ENCODE data around the gene LSM14B. TPM values are rescaled to one million over a fixed set of nuclear protein-coding genes. Genes with fewer than 3 reads are reported as not detected.

Gene LSM14B
- polyA plus RNA-seq, 5 donors, result 52.4 to 64.1 (median 58.2) TPM

DNA sequence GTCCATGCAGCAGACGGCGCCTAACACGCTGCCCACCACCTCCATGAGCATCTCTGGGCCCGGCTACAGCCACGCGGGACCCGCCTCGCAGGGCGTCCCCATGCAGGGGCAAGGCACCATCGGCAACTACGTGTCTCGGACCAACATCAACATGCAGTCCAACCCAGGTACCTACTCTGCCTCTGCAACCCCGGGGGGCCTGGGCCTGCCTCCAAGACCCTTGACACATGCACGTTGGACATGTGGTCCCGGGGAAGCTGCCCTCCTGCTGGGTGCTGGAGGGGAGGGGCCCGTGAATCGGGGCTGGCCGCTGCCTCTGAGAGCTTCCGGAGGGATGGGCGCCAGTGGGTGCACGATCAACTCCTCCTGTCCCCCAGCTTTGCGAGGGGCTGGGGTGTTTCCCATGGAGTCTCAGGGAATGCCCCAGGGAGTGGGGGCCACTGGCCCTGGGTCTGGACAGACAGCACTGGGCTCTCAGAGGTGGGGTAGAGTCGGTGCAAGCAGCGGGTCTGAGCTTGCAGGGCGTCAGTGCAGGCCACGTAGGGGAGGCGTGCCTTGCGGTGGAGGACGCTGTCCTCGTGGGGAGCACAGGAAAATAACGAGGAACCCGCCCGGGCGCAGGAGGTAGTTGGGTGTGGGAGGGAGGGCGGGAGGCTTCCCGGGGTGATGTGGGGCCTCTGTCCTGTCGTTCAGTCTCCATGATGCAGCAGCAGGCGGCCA lies 40.6 kb downstream of the LSM14B start:
- no peak for DNase-seq

DNA sequence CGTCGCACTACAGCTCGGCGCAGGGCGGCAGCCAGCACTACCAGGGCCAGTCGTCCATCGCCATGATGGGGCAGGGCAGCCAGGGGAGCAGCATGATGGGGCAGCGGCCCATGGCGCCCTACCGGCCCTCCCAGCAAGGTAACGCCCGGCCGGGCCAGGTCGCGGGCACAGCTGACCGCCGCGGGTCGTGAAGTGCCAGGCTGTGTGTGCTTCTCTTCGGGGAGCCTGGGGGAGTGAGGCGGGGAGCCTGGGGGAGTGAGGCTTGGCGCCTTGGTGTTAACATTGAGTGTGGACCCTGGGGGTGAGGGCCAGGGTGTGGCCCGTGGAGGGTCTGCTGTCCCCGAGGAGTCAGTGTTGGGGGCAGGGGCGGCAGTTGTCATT lies 41.2 kb downstream of the LSM14B start:
- DNase-seq, result no peak

DNA sequence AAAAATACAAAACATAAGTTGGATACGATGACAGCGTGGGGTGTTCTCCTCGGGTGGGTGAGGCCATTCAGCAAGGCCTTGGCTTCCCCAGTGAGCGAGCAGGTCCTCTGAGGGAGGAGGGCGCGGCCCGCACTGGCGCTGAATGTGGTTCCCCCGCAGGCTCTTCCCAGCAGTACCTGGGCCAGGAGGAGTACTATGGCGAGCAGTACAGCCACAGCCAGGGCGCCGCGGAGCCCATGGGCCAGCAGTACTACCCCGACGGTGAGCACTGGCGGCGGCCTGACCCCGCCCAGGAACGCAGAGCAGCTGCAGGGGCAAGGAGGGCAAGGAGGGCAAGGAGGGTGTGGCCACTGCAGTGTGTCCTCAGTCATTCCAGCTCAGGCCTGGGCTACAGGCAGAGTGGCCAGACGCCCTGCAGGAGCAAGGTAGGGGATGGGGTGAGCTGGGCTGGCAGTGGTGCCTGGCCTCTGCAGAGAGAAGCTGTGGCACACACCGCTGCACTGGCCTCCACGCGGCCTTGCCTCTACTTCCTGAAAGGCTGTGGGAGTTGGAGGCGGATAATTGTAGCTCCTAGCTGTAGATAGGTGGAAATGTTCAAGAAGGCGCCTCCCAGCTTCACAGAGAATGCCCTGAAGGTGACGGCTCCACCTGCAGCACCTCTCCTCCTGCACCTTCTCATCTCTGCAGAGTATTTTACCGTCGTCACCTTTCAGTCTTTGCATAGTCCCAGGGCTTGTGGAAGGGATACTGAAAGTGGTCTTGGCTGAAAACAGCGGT lies 41.9 kb downstream of the LSM14B start:
- no peak for DNase-seq

DNA sequence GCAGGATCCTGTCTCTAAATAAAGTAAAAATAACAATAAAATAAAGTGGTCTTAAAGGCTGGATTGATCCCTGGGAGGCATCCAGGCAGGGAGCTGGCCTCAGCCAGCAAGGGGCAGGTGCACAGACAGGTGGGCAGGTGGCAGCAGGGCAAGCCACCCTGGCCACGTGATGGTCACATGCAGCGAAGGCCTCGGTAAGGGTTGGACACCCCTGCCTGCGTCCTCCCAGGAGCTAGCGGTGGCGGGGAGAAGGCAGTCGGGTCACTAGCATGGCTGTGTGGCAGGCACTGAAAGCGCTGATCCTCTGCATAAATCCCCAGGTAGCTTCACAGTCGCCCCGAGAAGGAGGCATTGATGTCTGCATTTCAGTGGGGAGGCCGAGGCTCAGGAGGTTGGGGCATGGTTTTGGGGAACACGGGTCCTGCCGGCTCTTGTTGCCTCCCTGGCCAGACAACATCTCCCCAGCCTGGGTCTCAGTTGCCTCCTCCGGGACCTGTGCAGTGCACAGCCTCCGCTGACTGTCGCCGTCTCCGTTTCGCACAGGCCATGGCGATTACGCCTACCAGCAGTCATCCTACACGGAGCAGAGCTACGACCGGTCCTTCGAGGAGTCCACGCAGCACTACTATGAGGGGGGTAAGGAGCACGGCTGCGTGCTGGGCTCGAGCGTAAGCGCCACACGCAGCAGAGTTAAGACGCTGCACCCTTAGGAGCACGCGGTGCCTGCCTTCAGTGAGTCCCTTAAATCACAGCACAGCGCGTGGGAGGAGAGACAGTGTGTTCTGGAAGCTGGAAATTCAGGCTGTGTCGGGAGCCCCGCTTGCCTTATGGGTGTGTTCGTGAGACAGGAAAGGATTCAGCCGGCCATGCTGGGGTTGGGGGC lies 42.8 kb downstream of the LSM14B start:
- no peak for DNase-seq

DNA sequence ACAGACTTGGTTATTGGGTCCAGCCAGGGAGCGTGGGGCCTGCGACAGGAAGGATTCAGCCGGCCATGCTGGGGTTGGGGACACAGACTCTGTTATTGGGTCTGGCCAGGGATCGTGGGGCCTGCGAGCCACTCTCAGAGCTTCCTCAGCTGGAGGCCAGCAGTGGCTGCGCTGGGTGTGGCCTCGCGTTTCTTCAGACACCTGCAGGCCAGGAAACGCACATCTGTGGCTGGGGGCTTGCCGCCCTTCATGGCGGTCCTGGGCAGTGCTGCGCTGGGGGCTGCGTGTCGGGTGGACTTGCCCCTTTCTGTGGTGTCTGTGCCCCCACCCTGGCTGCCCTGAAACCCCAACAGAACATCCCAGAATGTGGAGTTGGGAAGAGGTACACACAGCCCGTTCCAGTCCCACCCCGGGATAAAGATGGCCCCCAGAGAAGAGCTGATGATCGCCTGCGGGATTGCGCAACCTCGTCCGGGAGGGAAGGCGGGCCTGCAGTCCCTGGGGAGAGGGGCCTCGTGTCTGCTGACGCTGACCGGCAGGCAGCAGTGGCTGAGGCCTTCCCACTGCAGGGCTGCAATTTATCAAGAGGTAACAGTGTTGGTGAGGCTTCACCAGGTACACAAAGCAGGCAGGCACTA lies 43.6 kb downstream of the LSM14B start:
- no peak for DNase-seq

DNA sequence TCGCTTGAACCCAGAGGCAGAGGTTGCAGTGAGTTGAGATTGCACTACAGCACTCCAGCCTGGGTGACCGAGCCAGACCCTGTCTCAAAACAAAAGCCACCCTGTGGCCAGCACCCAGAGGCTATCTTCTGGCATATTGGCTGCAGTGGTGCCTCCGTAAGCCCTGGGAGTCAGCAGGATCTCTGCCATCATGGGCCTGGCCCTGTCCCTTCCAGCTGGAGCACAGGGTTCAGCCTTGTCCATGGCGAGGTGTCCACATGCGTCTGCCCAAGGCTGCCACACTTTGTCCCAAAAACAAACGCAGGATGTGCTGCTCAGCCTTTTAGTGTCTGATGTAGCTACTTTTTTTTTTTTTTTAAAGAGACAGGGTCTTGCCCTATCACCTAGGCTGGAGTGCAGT lies 45.2 kb downstream of the LSM14B start:
- DNase-seq, result no peak

DNA sequence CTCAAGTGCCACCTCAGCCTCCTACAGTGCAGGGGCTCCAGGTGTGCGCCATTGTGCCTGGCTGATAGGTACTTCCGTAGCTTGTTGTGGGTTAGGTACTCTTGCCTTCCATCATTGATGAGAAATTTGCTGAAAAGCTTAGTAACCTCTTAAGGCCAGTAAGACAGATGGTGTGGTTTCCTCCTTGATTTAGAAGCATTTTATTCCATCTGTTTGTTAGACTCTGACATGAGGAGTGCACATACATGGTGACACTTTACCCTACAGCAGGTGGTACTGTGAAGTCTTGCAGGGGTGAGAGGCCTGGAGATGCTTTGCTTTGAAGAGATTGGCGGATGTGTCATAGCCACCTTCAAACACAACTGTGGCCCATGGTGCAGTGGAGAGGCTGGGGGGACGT lies 45.8 kb downstream of the LSM14B start:
- no peak for DNase-seq

DNA sequence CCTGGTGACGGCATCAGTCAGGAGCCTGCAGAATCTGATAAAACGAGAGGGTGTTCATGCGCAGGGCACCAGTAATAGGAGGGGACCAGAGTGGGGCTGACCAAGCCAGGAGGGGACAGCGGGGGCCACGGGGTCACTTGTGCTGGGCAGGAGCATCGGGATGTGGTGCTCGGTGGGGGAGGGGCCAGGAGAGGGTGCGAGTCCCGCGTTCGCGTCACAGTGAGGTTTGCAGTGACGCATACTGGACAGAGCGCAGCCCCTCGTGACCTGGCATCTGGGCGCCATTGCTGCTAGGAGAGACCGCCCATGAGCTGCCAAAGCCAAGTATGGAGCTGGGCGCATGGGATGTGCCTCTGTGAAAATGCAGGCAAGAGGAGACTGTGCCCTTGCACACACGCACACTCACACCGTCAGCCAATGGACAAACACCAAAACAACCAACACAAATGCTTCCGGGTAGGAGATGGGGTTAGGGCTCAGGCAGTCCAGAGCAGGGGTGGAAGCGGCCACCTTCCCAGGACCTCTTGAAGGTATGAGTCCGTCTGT lies 46.7 kb downstream of the LSM14B start:
- no peak for DNase-seq

DNA sequence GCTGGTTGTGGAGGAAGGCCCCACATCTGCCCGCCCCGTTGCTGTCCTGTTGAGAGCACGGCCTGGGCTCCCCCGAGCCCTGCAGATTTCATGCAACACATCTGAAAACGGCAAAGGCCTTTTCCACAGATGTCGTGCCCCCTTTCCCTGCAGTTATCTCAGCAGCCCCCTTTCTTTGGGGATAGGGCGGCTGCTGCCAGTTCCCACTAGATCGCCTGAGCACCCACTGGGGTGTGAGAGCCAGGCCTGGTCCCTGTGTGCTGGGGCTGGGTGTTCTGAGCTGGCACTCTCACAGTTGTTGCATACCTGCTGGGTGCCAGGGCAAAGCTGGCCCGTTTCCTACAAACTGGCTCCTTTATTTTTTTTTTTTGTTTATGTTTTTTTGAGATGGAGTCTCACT lies 48.3 kb downstream of the LSM14B start:
- no peak for DNase-seq

DNA sequence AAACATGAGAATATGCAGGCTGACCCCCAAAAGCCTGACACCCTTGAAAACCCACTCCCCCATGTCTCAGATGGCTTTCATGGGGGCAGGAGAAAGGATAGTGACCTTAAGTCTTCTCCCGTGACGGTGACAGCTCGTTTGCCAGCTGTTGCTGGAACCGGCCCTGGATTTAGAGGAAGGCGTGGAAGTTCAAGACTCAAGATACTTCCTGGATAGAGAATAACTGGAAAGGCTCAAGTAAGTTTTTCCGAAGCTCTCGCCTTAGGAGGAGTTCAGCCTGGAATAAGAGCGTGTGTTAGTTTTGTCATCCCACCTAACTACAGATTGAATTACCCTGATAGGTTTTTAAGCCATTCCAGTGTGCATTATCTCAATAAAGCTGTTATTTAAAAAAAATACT lies 49.0 kb downstream of the LSM14B start:
- no peak for DNase-seq

DNA sequence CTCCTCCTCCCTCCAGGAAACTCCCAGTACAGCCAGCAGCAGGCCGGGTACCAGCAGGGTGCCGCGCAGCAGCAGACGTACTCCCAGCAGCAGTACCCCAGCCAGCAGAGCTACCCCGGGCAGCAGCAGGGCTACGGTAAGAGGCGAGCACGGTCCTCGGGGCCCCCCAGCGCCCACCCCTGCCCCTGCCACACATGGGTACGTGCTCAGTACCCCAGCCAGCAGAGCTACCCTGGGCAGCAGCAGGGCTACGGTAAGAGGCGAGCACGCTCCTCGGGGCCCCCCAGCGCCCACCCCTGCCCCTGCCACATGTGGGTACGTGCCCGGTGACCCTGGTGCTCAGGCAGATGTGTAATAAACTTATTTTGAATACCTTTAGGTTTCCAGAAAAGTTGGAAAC lies 50.4 kb downstream of the LSM14B start:
- DNase-seq, result no peak

DNA sequence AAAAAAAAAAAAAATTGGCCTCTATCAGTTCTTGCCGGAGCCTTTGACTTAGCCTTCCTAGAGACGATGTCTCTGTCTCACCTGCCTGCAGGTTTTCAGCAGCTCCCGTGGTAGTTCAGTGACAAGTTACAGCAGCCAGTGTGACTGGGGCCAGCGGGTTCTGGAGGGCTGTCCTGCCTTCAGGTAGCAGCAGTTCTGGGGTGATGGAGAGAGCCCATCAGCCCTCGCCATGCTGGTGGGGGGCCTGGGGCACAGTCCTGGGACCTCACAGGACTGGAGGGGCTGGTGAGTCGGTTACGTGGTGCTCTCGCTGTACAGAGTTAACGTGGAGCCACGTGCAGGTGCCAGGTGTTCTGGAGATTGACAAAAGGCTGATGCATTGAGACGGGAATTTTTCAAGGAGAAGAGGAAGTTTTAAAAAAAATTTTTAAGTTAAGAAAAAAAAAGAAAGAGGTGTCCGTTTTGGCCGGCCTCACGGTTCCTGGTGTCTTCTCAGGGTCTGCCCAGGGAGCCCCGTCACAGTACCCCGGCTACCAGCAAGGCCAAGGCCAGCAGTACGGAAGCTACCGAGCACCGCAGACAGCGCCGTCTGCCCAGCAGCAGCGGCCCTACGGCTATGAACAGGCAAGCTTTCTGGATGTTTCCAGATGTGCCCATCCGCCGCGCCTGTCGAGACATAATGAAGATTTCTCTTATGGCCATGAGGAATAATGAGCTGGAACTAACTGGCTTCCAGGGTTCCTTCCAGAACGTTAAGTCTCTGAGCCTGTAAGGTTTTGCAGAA lies 51.9 kb downstream of the LSM14B start:
- DNase-seq, result no peak

DNA sequence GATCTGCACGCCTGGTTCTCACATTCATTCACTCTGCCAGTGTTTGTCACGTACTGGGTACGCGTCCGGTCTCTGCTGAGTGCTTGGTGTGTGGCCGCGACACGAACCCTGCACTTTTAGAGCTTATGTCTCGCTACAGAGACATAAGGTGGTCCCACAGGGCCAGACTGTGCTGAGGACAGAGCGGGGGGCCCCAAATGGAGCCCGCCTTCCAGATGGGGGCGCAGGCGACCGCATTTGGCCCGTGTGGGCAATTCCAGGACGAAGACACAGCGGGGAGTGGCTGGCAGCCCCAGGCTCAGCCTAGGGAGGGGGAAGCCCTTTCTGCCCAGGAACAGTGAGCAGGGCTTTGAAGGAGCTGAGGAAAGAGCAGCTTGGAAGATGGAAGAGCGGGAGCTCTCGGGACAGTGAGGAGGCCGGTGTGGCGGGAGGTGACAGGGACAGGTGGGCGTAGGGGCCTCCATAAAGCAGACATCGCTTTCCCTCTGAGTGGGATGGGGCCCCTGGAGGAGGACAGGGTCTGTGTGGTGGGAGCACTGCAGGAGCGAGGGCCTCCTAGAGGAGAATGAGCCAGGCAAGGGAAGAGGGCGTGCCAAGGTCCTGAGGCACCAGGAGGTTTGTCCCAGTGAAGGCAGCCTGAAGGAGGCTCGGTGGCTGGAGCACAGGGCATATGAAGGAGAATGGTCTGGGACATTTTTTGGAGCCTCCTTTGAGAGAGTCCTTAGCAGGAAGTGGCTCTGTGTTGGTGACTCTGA lies 52.8 kb downstream of the LSM14B start:
- DNase-seq, result no peak

DNA sequence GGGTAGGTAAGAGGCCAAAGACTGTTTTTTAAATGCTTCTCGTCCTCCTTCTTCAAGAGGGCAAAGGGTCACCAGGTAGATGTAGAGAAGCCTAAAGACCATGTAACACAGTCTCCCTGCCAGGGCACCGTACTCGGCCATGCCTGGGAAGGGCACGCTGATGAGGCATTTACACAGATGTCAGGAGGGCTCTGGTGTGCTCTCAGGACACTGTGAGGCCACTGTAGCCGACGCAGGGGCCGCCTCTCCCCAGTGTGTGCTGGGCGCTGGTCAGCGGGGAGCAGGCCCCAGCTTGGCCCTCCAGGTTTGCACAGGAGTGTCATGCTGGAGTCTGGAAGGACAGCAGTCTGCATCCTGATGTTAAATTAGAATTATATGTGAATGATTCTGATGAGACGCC lies 53.4 kb downstream of the LSM14B start:
- no peak for DNase-seq

DNA sequence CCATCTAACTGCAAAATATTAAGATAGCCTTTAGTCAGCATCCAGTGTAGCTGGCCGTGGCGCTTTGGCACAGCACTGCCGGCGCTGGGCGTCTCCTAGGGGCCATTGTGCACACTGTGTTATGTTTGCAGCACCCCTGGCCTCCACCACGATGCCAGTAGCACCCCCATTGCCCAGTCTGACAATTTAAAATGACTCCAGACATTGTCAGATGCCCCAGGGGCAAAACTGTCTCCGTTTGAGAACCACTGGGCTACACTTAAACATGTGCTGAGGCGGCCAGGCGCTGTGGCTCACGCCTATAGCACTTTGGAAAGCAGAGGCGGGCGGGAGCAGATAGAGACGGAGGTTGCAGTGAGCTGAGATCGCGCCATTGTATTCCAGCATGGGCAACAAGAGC lies 54.6 kb downstream of the LSM14B start:
- no peak for DNase-seq

DNA sequence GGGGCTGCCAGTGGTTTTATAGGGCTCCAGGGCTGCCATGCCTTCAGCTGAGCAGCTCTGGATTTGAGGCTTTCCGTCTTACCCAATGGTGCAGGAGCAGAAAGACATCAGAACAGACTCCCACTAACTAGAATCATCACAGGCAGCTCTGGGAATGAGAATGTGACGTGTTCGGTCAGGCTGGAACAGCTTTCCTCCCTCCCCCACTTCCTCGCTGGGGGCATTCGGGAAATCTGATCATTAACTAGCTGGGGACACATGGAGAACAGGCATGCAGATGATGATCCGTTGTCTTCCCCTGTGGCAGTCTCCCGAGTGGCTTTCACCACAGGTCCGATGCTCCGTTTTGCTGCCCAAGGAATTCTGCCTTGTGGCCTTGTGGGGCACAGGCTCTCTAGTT lies 55.0 kb downstream of the LSM14B start:
- DNase-seq, result no peak

DNA sequence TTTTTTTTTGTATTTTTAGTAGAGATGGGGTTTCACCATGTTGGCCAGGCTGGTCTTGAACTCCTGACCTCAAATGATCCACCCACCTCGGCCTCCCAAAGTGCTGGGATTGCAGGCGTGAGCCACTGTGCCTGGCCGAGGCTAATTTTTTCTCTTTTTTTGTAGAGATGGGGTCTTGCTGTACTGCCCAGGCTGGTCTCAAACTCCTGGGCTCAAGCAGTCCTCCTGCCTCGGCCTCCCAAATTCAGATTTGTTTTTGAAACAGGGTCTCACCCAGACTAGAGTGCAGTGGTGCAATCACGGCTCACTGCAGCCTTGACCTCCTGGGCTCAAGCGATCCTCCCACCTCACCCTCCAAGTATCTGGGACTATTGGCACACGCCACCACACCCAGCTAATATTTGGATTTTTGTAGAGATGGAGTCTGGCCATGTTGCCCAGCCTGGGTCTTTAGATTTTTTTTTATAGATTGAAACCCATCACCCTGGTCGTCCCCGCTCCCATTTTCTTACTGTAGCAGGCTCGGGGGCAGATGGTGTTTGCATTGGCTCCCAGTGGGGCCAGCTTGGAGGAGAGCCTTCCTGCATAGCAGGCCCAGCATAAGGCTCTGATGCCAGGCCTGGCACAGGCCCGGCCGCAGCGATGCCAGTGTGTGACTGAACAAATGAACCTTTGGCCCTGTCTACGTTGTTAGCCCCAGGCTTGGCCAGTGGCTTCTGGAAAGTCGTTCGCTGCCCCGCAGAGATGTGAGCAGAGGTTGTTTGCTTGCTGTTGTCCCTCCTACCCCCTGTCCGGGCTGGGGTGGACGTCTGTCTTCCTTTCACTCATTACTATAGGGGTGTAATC lies 56.3 kb downstream of the LSM14B start:
- DNase-seq, result no peak

DNA sequence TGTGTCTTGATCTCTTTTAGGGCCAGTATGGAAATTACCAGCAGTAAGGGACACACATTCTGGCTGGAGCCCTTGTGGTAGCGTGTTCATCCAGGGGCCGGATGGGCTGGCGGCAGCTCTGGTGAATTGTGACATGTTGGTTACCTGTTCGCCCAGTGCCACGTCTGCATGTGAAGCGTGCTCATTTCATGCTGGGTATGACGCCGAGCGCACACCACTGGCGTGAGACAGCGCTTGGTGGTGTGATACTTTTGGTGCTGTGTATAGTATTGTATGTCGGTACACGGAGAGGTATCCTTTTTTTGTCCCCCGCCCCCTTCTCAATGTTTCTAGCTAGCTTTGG lies 56.9 kb downstream of the LSM14B start:
- DNase-seq, result no peak

DNA sequence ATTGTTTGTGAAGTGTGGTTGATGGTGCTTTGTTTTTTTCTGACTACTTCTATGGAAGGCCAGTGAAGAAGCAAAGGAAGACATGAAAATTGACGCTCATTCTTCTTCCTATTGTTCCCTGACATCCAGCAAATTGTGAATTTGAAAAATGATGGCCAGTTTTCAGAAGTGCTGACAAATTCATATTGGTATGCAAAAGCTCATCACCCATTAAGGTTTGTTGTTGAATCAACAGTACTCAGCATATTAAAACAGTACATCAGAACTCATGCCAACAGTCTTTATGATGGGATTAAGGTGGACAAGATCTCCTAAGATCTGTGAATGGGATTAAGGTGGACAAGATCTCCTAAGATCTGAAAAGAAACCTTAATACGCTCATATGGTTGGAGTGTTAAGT lies 59.5 kb downstream of the LSM14B start:
- no peak for DNase-seq
